ENCODE results near the gene IL36RN.
A peak's percentile ranks its signal among the peaks of the same experiment; 100 is the strongest.

IL36RN gene

DNA sequence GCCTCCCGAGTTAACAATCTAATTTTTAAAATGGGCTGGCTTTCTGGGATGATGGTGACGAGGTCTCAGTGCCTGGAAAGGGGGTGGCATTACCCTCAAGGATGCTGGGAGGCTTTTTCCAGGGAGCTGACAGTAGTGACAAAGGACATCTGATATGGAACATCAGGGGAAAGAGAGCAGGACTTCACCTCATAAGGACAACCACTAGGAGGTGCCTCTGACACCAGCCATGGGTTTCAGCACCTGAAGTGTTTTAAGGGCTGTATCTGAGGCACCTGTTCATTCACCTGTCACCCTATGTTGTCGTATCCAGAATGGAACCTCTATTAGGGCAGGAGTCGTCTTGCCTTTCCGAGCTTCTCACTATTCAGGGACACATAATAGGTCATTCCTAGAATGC is 17.1 kb upstream of the IL36RN start:
- no peak for DNase-seq (ENCODE audit: insufficient read length, low spot score)
- FAIRE-seq, result no peak

DNA sequence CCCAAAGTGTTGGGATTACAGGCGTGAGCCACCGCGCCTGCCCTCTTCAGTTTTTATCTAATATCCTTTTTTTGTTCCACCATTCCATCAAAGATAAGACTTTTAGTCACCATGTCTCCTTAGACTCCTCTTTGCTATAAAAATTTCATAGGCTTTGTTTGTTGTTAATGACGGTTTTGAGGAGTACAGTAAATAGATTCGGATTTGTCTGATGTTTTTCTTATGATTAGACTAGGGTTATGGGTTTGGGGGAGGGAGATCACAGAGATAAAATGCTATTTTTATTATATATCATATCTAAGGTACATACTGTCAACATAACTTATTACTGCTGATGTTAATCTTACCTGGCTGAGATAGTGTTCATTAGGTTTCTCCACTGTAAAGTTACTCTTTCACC is 12.5 kb upstream of the IL36RN start:
- DNase-seq (ENCODE audit: insufficient read length, low spot score) (no peak), FAIRE-seq (no peak)

DNA sequence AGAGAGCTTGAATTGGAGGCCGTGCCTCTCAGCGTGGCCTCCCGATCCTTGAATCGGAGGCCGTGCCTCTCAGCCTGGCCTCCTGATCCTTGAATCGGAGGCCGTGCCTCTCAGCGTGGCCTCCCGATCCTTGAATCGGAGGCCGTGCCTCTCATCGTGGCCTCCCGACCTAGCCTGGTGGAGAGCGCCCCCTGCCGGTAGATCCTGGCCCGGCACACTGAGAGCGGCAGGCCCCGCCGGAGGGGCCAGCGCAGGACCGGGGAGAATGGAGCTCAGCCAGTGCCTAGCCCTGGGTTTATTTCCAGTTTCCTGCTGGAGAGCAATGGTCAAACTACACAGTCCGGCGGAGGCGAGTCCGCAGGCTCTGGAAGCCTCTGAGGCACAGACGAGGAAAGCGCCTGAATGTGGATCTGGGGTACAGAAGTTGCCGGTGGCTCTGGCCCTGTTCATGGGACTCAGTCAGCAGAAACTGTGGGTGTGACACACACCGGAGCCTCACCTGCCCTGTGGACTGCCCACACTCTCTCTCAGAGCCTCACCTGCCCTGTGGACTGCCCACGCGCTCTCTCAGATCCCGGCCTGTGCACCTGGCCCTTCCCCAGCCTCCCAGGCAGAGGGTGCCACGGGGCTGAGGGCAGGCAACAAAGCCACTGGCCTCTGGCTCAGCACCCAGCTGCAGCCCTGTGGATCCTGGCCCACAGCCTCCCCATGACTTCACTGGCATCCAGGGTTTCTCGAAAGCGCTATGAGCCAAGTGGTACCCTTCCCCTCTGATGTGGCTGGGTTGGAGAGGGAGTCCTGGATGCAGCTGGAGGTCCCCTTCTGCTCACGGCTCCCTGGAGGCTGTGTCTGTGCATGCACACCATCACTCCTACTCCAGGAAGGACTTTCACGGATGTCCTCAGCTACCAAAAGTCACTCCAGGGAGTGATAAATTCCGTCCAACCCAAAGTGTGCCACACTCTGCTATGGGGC is 7.8 kb upstream of the IL36RN start:
- DNase-seq (ENCODE audit: insufficient read length, low spot score) (no peak), FAIRE-seq (no peak)

DNA sequence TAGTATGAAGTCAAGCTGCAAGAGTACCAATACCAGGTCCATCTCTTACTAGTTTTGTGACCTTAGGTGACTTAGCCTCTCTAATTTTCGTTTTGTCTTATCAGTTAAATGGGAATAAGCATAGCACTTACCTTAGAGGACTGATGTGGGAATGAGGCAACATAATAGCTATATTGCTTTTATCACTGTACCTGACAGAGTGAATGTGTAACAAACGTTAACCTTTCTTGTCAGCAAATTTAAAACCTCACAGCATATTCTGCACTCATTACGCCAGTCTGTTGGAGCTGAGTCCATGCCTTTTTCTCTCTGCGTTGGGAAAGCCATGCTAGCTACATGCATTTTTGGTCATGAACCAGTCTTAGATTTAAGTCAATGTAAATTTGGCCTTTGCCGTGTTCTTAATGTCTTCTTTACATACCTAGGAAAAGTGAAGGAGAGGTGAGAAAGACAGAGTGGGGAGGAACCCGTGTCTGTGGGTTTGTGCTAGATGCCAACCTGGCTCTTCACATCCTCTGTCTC is 6.5 kb upstream of the IL36RN start, which contains the start of gene IL36B:
Gene IL36B (minus strand): TSS at position 472 of the 522 bp plus-strand sequence.
- DNase-seq (ENCODE audit: insufficient read length, low spot score) (no peak), FAIRE-seq (no peak)

DNA sequence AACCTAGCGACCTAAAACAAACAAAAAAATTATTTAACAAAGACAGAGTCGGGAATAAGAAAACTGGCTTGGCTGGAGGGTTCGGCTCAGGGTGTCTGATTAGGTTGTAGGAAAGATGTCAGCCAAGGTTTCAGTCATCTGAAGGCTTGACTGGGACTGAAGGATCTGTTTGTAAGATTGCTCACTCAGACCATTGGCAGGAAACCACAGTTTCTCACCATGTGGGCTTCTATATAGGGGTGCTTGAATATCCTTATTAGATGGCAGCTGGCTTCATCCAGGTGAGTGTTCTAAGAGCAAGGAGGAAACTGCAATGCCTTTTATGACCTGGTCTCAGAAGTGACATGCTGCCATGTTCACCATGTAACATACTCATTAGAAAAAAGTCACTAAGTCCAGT is 5.3 kb upstream of the IL36RN start:
- DNase-seq (ENCODE audit: insufficient read length, low spot score) (no peak), FAIRE-seq (no peak)

DNA sequence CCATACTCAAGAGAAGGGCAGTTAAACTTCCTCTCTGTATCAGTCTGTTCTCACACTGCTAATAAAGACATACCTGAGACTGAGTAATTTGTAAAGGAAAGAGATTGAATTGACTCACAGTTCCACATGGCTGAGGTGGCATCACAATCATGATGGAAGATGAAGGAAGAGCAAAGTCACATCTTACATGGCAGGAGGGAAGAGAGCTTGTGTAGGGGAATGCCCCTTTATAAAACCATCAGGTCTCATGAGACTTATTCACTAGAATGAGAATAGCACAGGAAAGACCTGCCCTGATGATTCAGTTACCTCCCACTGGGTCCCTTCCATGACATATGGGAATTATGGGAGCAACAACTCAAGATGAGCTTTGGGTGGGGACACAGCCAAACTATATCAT is 4.9 kb upstream of the IL36RN start:
- DNase-seq (ENCODE audit: insufficient read length, low spot score) (no peak), FAIRE-seq (no peak)

DNA sequence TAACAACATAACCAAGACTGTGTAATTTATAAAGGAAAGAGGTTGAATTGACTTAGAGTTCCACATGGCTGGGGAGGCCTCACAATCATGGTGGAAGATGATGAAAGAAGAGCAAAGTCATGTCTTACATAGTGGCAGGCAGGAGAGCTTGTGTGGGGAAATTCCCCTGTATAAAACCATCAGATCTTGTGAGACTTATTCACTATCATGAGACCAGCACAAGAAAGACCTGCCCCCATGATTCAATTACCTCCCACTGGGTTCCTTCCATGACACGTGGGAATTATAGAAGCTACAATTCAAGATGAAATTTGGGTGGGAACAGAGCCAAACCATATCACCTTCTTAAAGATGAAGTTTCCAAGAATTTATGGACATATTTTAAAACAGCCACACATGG is 2.5 kb upstream of the IL36RN start:
- no peak for DNase-seq (ENCODE audit: insufficient read length, low spot score)
- FAIRE-seq, result no peak

DNA sequence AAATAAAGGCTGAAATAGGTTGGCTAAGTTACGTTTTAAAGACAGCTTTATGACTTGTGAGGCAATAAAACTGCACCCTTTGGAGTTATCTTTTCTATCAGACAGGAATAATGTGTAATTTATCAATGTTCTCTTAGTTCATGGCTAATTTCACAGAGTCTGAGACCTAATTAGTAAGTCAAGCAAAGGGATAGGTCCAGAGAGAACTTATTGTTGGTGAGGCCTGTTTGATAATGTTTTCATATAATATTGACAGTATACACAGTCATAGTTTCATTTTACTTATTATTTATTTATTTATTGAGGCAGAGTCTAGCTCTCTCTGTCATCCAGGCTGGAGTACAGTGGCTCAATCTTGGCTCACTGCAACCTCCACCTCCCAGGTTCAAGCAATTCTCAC is 1.9 kb upstream of the IL36RN start:
- FAIRE-seq (no peak), DNase-seq (ENCODE audit: insufficient read length, low spot score) (no peak)

DNA sequence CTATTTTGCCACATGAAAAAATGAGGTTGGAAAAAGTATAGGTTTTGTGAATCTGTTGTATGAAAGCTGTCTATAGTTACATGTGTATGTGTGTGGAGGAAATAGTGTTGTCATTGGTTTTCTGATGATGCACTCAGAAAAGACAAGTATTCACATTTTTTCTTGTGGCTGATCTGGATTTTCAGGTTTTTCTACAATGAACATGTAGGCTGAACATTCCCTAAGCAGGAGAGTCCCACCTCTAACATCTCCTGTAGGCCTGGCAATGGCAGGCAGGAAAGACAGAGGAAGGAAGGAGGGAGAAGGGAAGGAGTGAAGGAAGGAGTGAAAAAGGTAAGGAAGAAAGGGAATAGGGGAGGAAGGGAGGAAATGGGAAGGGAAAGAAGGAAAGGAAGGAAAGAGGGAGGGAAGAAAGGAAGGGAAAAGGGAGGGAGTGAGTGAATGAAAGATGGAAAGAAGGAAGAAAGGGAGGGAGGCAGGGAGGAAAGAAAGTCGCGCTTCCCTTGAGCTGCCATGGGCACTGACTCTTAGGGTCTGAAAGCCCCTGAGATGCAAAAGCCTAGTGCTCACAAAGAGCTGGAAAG is 495 bp upstream of the IL36RN start:
- DNase-seq (ENCODE audit: insufficient read length, low spot score), result no peak
- FAIRE-seq, result no peak

DNA sequence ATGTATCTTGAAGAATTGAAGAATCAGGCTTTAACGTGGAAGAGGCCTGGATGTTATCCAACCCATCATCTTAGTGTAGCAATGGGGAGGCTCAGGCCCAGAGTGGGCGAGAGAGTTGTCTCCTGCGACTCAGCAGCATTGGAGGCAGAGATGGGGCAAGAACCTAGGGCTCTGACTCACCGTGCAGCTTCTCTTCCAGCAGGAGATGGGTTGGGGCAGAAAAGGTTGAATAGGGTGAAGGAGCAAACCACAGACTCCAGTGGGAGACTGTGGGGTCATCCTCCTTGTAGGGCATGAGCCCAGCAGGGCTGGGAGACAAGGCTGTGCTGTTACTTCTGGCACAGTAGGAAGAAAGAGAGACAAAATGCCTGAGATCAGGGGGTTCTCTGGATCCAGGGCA is 1.4 kb downstream of the IL36RN start:
- no peak for DNase-seq (ENCODE audit: insufficient read length, low spot score)
- no peak for FAIRE-seq

DNA sequence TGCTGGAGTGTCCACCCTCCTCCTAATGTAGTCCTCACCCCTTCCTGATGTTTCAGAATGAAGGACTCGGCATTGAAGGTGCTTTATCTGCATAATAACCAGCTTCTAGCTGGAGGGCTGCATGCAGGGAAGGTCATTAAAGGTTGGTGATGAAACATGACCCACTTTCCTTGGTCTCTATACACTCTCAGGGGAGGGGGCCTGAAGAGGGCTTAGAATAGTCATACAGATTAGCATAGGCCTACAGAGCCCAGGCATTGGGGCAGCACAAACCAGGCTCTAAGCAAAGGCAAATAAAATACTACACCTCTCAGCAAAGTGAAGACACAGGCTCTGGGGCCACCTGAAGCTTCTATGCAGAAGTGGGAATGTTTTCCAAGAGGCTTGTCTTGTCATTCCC is 1.8 kb downstream of the IL36RN start:
- no peak for FAIRE-seq
- DNase-seq (ENCODE audit: insufficient read length, low spot score), result no peak

DNA sequence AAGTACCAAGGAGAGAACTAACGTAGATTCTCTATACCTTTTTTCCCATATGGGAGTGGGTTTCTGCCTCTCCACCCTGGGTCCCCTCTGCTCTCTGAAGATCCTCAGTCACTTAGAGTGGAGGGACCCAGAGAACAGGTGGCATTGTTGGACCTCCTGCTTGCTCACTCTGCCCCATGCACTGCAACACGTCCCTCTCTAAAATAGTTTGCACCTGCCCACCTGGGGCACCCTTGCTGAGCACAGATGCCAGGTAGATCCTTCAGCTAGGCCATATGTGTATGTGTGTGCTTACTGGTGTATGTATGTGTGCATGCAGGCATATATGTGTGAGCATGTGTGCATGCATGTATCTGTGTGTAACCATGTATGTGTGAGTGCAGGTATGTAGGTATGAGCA is 2.2 kb downstream of the IL36RN start:
- FAIRE-seq, result no peak

DNA sequence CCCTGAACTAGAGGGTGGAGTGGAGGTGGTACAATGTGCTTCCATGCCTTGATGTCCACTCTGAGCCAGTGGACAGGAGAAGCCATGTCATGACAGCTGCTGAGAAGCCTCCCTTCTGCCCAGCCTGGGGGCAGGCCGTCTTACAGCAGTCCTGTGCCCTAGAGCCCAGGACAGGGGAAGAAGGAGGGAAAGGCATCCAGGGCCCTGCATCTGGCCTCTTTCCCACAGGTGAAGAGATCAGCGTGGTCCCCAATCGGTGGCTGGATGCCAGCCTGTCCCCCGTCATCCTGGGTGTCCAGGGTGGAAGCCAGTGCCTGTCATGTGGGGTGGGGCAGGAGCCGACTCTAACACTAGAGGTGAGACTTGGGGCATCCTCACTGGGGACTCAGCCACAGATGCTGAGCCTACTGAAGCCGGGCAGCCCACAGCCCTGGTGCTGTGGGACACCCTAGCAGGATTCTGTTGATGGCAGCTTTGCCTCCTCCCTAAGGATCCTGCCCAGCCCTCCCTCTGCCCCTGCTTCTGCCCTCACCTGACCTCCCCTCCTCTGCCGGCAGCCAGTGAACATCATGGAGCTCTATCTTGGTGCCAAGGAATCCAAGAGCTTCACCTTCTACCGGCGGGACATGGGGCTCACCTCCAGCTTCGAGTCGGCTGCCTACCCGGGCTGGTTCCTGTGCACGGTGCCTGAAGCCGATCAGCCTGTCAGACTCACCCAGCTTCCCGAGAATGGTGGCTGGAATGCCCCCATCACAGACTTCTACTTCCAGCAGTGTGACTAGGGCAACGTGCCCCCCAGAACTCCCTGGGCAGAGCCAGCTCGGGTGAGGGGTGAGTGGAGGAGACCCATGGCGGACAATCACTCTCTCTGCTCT is 3.1 kb downstream of the IL36RN start:
- FAIRE-seq (no peak), DNase-seq (ENCODE audit: insufficient read length, low spot score) (no peak)

More for the DNA sequence above, 2.2 kb downstream of the IL36RN start:
- no peak for DNase-seq (ENCODE audit: insufficient read length, low spot score)

DNA sequence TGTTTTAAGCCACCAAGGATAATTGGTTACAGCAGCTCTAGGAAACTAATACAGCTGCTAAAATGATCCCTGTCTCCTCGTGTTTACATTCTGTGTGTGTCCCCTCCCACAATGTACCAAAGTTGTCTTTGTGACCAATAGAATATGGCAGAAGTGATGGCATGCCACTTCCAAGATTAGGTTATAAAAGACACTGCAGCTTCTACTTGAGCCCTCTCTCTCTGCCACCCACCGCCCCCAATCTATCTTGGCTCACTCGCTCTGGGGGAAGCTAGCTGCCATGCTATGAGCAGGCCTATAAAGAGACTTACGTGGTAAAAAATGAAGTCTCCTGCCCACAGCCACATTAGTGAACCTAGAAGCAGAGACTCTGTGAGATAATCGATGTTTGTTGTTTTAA is 5.3 kb downstream of the IL36RN start:
- FAIRE-seq (no peak), DNase-seq (ENCODE audit: insufficient read length, low spot score) (no peak)

DNA sequence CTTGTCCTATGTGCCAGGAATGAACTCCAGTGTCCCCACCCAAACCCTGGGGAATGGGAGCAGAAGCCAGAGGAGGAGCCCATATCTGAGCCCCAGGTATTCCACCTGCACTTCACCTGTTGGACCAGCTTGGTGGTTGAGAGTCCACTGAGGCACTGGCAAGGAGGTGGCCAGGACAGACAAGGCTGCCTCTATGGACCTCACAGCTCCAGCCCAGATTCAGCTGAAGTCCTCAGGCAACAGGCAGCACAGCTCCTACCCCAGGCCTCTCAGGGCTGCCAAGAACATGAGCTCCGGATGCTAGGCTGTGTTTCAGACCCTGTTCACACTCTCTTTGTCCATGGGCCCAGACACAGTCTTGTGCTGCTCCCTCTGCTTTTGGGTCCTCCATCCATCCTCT is 5.9 kb downstream of the IL36RN start:
- DNase-seq (ENCODE audit: insufficient read length, low spot score), result no peak
- FAIRE-seq, result no peak

DNA sequence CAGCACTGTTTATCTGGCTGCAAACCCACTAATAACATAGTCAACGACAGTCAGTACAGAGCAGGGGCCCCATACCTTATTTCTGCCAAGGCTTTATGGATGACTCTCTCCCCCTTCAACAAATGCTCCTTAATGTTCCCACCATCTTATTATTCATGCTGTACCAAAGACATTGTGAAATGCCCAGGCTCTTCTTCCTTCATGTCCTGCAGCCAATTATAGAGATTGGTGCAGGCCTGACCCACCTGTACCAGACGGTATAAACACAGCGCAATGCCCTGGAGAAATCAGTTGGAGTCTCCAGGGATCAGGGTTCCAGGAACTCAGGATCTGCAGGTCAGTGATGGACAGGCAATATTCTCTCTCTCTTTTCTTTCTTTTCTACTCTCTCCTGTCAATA is 8.7 kb downstream of the IL36RN start, which contains the start of gene IL1F10:
Gene IL1F10 (plus strand): TSS at position 290 of the 400 bp plus-strand sequence. CDS start 4,769 bp downstream, outside the sequence.
- no peak for FAIRE-seq

DNA sequence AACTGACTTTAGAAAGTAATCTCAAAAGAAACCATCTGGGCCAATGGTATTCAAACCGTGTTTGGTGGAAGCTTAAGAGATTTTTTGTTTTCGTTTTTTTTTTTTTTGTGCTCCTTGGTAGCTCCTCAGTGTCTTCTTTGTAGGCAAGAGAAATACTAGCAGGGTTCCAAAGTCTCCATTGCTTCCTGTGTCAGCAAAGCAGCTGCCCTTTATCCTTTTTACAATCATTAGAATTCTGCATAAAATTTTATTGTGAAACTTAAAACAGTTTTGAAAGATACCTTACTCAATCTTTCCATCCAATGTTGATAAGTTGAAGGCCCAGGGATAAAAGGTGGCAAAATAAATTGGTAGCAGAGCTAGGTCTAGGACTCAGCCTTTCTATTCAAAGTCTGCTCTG is 9.3 kb downstream of the IL36RN start:
- FAIRE-seq (no peak), DNase-seq (ENCODE audit: insufficient read length, low spot score) (no peak)

More for the DNA sequence above, 8.7 kb downstream of the IL36RN start, which contains the start of gene IL1F10:
- no peak for DNase-seq (ENCODE audit: insufficient read length, low spot score)

DNA sequence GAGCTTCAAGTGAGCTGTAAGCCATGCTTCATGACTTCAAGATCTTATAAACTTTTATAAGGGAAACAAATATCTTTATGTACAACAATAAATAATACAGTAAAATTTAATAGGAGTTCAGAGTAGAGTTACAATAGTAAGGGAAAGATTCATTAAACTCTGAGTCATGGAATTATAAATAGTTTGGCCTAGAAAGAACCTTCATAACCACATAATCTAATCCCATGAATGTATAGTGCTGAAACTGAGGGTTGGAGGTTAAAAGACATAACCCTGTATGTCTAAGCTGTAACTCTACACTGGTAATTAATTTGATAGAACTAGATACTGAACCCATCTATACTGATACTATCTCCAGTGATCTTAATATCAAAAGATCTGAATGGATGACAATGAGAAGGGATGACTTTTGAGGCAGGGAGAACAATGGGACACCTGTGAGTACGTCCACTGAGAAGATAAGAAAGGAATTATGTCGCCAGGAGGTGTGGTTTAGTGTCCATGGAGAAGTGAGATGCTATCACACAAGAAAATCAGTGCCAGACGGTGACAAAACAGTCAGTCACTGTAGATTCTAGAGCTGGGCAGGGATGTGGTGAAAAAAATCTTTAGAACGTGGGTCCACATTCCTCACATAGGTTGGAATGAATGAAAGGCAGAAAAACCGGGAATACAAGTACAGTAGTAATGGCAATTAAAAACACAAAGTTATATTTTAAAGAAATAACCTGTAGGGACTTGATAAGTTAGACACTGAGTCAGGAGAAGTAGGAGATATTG is 9.9 kb downstream of the IL36RN start:
- no peak for DNase-seq (ENCODE audit: insufficient read length, low spot score)
- no peak for FAIRE-seq

DNA sequence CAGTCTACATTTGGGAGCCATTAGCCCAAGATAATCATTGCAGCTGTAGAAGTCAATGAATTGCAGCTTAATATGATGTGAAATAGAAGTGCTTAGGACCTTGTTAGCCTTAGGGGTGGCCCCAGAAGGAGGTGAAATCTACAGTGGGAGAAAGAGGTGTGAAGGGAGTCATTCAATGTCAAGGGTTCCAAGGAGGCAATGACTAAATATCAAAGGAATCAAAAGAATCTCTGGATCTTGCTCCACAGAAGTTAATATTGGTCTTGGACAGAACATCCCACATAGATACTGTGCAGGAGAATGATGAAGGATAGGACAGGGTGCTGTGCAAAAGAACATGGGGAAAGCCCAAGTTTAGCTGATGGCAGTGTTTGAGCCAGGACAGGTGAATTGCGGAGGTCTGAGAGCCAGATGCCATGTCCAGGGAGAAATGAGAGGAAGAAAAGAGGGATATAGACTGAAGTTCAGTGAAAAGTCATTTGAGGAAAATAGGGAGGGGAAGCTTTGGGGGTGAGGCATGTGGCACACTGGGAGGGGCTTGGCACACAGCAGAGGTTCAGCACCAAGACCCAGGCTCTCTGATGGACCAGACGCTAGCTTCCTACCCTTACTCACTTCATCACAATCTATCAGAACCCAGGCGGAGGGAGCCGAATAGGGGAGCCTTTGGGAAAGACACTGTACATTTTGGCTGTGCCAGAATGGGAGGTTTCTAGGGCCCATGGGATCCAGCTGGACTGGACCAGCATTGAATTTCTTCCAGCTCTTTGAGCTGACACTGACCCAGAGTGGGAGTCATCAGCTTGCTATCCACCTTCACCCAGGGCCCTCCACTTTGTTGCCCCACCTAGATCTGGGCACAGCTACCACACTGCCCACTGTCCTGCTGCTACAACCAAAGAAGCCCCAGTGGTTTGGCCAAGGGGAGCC is 10.9 kb downstream of the IL36RN start:
- no peak for DNase-seq (ENCODE audit: insufficient read length, low spot score)
- FAIRE-seq, result peak; percentile 23
